Measurements from ENCODE around the gene UQCC2. TPM values are rescaled to one million over a fixed set of nuclear protein-coding genes. Genes with fewer than 3 reads are reported as not detected.

UQCC2 gene
- total and polyA plus RNA-seq, 2 donors (not counting 1 experiment from before 2014, with no cell fraction given), result 13.2 to 16.6 TPM

- Histone ChIP-seq H3K4me2 (replicated peaks; ENCODE audit: low read depth, low read length, poor library complexity, severe bottlenecking) (no peak overlapping the region), H3K27me3 (replicated peaks in 1 of 4; ENCODE audit: control extremely low read depth in 1 of 4, control insufficient read depth in 3 of 4, insufficient read depth in 4 of 4, low read length in 3 of 4) (no peaks in the 10 kb centered on the region), H3K36me3 (replicated peaks in 1 of 2; ENCODE audit: control extremely low read depth in 1 of 2, control insufficient read depth in 1 of 2, extremely low read depth in 1 of 2, insufficient read depth in 2 of 2, low read length in 1 of 2) (no peaks in the 10 kb centered on the region), H2AFZ (ENCODE audit: insufficient read depth, low read depth, low read length, poor library complexity, severe bottlenecking) (no peak overlapping the region), H3K4me1 (ENCODE audit: control insufficient read depth in 2 of 2, insufficient read depth in 2 of 2, low read length in 2 of 2) (peaks cover 0 to 8% of the 10 kb centered on the region in 2 donors), H4K20me1 (ENCODE audit: control insufficient read depth, insufficient read depth, low read length, poor library complexity, severe bottlenecking) (no peaks in the 10 kb centered on the region), H3K9ac (ENCODE audit: low read length) (no peak overlapping the region), H3K4me3 (ENCODE audit: control extremely low read depth in 1 of 5, extremely low read depth in 1 of 5, insufficient read depth in 1 of 5, low read depth in 2 of 5, low read length in 4 of 5) (no peak overlapping the region), H3K79me2 (ENCODE audit: control insufficient read depth, insufficient read depth, low read length) (no peaks in the 10 kb centered on the region), H3K27ac (ENCODE audit: low read length in 2 of 2) (no peak overlapping the region), H3K9me3 (ENCODE audit: control extremely low read depth in 1 of 3, control insufficient read depth in 2 of 3, insufficient read depth in 1 of 3, low read length in 2 of 3) (no peaks in the 10 kb centered on the region)
- ATAC-seq (ENCODE audit: low read depth), result no peak
- intact Hi-C loops (cut with micrococcal nuclease), result no loop called here
- 82% methylated on average over 6 of the region's 7 CpGs for WGBS (ENCODE audit: insufficient coverage)
- Mint-ChIP-seq H3K4me3 (no peak overlapping the region), H3K4me1 (peaks cover 13% of the 10 kb centered on the region), H3K27ac (no peak overlapping the region), H3K27me3 (peaks cover 10% of the 10 kb centered on the region), H3K9me3 (ENCODE audit: insufficient read depth) (no peaks in the 10 kb centered on the region)
- CTCF ChIA-PET, result no interaction called here
- TF ChIP-seq EZH2 (IDR thresholded peaks at IDR 0.05; ENCODE audit: borderline replicate concordance, insufficient read depth, low read depth, low read length, poor library complexity, severe bottlenecking), result no peak
- TF ChIP-seq CTCF (IDR thresholded peaks at IDR 0.05), result no peak
- DNase-seq, result no peak
- POLR2A ChIA-PET, result no interaction called here
These were observed 19.5 kb upstream of the UQCC2 start for GRCh38 chr6:33731035-33731434.

- peaks cover 13% of the 10 kb centered on the region for H3K4me1 Mint-ChIP-seq
- no peak for DNase-seq
- no peaks in the 10 kb centered on the region for H3K9me3 Mint-ChIP-seq (ENCODE audit: insufficient read depth)
- H3K4me1 ChIP-seq (ENCODE audit: control insufficient read depth in 2 of 2, insufficient read depth in 2 of 2, low read length in 2 of 2), result peaks cover 0 to 8% of the 10 kb centered on the region in 2 donors
- H3K9me3 ChIP-seq (ENCODE audit: control extremely low read depth in 1 of 3, control insufficient read depth in 2 of 3, insufficient read depth in 1 of 3, low read length in 2 of 3), result no peaks in the 10 kb centered on the region
- no peak overlapping the region for H2AFZ ChIP-seq (ENCODE audit: insufficient read depth, low read depth, low read length, poor library complexity, severe bottlenecking)
- no peak overlapping the region for H3K4me3 Mint-ChIP-seq
- H3K27ac ChIP-seq (ENCODE audit: low read length in 2 of 2), result no peak overlapping the region
- 89% methylated on average over 8 of the region's 10 CpGs for WGBS (ENCODE audit: insufficient coverage)
- no peak overlapping the region for H3K4me3 ChIP-seq (ENCODE audit: control extremely low read depth in 1 of 5, extremely low read depth in 1 of 5, insufficient read depth in 1 of 5, low read depth in 2 of 5, low read length in 4 of 5)
- TF ChIP-seq CTCF (IDR thresholded peaks at IDR 0.05) (no peak), EZH2 (IDR thresholded peaks at IDR 0.05; ENCODE audit: borderline replicate concordance, insufficient read depth, low read depth, low read length, poor library complexity, severe bottlenecking) (no peak)
- no peaks in the 10 kb centered on the region for H3K36me3 ChIP-seq (replicated peaks in 1 of 2; ENCODE audit: control extremely low read depth in 1 of 2, control insufficient read depth in 1 of 2, extremely low read depth in 1 of 2, insufficient read depth in 2 of 2, low read length in 1 of 2)
- H3K4me2 ChIP-seq (replicated peaks; ENCODE audit: low read depth, low read length, poor library complexity, severe bottlenecking), result no peak overlapping the region
- ChIA-PET CTCF (no interaction called here), POLR2A (no interaction called here)
- intact Hi-C loops (cut with micrococcal nuclease), result no loop called here
- ATAC-seq (ENCODE audit: low read depth), result no peak
- no peak overlapping the region for H3K27ac Mint-ChIP-seq
- H3K79me2 ChIP-seq (ENCODE audit: control insufficient read depth, insufficient read depth, low read length), result no peaks in the 10 kb centered on the region
- H3K27me3 ChIP-seq (replicated peaks in 1 of 4; ENCODE audit: control extremely low read depth in 1 of 4, control insufficient read depth in 3 of 4, insufficient read depth in 4 of 4, low read length in 3 of 4), result no peaks in the 10 kb centered on the region
- H3K27me3 Mint-ChIP-seq, result peaks cover 12% of the 10 kb centered on the region
- H4K20me1 ChIP-seq (ENCODE audit: control insufficient read depth, insufficient read depth, low read length, poor library complexity, severe bottlenecking), result no peaks in the 10 kb centered on the region
- no peak overlapping the region for H3K9ac ChIP-seq (ENCODE audit: low read length)
These were observed 19.1 kb upstream of the UQCC2 start for GRCh38 chr6:33730611-33731010.

Data from B cell (primary cell).